ENCODE measurements around the gene HOXC13. TPM values are rescaled to one million over a fixed set of nuclear protein-coding genes. Genes with fewer than 3 reads are reported as not detected.

Gene HOXC13
- total RNA-seq, 1 donor from 2014 or later = 0.52 TPM

DNA sequence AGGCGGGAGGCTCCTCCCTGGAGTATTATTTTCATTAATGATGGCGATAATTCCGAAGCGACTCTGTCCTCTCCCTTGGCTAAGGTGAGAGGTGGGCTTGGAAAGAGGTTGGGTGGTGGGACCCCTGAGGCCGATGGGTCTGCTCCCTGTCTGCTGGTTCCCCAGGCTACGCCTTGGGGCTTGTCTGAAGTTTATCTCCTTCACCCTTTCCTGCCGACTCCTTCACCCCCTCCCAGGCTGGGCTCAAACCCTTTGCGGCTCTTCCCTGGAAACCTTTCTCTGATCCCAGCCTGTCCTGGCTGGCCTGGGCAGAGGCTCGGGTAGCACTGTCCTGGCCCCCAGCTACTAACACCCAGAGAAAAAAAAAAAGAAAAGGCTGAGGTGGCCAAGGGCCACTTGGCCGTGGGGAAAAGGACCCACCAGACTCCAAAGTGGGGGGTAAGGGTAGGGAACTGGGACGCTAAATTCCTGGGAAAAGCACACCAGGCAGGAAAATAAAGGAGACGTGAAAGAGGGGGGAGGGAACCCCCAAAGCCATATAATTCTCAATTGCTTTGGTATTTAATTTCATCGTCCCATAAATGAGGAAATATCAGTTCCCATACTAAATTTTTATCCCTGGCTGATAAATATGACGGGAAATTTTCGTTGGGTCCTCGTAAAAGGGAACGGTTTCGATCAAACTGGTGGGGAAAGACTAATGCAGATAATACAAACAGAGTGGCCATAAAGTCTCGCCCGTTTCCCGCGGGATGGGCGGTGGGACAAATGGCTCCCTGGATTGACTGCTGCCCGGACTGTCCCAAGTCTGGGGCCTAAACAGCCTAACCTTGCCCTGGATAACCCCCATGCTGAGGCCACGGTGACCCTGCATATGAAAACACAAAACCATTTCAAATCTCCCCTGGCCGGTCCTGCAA is 44.3 kb downstream of the HOXC13 start:
- ATAC-seq = no peak

DNA sequence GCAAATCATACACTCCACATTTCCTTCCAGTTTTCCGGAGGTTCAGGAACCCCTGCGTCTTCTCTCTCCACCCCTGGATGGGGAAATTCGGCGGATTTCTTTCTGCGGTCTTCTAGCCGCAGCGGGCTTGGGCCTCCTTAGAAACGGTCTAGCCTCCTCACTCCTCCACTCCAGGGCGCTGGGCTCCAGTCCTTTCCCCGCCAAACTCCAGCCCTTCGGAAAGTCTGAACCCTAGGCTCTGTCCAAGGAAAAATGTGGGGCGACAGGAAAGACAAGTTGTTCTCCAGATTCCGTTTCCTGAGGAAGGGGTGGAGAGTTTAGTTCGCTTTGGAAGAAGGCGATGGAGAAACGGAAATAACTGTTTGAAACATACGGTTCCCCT is 44.9 kb downstream of the HOXC13 start:
- no peak for ATAC-seq

DNA sequence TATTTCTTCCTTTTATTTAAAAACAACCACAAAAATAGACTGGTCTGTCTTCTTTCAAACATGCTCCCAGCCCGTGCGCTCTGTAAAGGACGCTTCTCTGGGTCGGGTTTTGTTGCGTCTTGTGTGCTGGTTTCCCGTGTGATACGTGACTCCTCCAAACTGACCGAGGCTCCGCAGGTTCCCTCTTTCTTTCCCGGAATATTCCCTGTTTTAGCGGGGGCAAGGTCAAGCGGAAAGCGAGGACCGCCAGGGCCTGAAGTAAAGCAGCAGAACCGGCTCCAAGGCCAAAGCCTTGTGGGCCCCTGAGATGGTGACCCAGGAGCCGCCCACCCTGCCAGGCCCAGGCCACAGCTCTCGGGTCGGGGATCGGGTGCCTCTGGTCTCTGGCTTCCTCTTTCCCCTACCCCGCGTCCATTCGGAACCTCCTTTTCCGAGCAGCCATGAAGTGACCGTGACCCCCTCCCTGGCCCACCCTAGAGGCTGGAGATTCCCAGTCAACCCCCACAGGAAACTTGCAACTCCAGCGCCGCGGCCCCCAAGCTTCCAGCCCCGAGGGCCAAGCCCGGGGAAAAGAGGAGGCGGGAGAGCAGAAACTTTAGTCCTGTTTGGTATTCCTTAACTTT is 45.4 kb downstream of the HOXC13 start:
- ATAC-seq = no peak

DNA sequence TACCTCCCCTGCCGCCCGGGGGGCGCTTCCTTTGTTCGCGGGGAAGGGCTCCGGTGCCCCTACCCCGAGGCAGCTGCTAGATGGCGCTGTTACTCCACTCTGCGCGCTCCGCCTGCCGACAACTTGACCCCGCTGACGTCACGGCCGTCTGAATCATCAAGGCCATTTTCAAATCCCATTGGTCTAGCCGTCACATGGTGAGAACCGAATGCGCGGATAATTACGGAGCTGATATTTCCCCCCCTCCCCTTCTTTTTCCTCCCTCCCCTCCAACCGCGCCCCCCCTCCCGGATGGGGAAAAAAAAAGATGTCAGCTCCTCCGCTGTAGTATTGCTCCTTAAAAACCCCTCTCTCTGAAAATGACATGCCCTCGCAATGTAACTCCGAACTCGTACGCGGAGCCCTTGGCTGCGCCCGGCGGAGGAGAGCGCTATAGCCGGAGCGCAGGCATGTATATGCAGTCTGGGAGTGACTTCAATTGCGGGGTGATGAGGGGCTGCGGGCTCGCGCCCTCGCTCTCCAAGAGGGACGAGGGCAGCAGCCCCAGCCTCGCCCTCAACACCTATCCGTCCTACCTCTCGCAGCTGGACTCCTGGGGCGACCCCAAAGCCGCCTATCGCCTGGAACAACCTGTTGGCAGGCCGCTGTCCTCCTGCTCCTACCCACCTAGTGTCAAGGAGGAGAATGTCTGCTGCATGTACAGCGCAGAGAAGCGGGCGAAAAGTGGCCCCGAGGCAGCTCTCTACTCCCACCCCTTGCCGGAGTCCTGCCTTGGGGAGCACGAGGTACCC is 46.5 kb downstream of the HOXC13 start, which contains the start of gene HOXC10:
HOXC10 (plus strand) TSS at position 246 of the 791 bp plus-strand sequence; CDS start at position 360, 114 bp downstream.
- ATAC-seq = peak; percentile 88

DNA sequence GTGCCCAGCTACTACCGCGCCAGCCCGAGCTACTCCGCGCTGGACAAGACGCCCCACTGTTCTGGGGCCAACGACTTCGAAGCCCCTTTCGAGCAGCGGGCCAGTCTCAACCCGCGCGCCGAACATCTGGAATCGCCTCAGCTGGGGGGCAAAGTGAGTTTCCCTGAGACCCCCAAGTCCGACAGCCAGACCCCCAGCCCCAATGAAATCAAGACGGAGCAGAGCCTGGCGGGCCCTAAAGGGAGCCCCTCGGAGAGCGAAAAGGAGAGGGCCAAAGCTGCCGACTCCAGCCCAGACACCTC is 47.0 kb downstream of the HOXC13 start:
- no peak for ATAC-seq

DNA sequence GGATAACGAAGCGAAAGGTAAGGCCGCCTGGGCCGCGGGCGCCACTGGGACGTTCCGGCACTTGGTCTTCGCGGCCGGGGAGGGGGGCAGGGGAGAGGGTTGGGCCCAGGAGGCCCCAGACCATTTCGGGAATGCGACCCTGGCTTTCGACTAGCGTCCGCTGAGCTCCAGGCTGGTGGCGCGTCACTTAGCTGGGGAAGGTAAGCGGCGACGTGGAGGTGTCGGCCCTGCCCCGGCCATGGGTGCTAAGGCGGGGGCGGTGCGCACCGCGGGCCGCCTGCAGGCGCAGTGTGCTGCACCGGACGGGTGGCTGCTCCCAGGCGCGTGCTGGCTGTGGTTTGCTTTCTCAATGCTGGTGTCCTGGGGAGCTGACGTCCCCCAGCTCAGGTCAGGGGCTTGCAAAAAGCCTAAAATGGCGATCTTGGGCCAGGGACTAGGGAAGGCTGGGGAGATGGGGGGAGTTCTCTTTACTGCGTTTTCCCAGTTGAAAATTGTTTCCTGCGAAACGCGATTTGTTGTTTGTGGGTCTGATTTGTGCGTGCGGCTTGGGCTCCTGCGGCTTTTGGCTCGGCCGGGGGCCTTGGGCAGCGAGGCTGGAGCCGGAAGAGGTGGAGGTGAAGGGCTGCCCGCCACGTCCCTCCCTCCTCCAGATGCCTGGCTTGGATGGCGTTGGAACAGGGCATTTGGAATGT is 47.5 kb downstream of the HOXC13 start:
- peak; percentile 60 for ATAC-seq

DNA sequence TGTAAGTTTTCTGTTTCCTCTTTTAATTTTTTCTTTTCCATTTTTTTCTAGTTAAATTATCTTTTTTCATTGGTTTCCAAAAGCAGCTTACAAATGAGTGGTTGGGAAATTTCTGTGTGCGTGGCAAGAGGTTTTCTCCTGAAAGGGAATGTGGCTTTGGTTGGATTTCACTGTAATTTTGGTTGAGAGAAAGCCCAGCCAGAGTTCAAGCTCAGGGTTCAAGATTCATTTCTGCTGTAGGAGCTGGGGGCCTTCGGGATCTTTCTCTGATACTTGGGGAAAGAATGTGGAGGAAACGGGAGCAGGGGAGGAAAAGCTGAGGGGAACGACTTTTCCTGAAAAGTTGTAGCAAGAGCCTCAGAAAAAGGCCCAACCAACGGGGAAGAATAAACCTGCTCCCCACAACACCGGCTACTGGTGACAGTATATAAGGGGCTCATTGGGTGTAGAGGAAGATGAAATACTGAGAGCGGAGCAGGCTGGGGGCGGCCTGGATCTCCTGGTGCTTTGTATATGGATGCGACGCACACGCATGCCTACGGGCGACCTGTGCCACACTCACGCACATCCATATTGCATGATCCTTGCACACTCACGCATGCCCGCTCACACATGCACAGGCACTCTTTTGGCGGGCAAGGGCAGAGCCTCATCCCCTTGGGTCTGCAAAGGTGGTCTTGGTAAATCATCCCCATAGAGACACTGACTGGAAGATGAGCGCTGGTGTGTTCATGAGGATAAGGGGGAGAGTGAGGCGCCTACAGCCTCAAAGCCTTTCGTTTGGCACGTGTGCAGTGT is 48.3 kb downstream of the HOXC13 start:
- ATAC-seq = no peak

DNA sequence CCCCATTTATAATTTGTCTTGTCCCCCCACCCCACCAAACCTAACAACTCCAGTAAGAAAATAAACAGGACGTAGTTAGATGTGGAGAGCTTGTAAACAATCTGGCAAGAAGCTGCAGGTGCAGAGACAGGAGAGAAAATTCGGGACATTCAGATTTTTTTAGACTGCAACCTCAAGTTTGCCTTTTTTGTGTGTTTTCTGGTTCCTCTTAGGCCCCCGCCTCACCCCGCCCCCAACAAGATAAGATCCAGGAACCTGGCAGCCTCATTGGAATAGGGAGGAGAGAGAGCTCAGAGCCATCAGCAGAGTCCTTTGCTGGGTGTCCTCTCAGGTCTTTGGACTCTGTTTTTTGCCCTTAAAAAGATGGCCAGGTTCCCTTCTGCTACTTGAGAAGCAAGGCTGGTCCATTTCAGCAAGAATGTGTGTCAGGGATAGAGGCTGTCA is 49.2 kb downstream of the HOXC13 start:
- no peak for ATAC-seq

DNA sequence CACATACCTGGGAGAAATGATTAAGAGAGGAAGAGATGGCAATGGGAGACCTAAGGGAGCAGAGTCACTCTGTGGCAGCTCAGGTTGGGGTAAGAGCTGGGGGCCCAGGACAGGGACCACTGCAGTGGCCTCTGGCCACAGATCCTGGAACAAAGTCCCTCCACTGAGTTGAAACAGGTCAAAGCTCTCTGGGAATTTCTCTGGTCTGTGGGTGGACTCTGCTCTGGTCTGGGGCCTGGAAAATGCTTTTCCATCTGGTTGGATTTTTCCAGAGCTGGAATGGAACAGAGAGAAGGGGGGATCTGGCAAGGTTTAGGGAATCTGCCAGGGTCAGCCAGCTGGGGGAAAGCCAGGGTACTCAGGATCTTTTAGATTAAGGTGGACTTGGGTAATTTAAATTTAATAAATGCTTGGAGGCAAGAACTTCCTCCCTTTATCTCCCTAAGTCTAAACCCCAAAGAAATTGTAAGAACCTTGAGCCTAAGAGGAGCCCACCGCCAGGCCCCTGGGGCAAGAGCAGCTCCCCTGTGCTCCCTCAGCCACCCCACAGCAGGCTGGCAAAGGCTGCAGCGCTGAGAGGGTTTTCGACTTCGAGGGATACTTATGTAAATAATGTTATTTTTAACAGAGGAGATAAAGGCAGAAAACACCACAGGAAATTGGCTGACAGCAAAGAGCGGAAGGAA is 50.1 kb downstream of the HOXC13 start:
- ATAC-seq = no peak

DNA sequence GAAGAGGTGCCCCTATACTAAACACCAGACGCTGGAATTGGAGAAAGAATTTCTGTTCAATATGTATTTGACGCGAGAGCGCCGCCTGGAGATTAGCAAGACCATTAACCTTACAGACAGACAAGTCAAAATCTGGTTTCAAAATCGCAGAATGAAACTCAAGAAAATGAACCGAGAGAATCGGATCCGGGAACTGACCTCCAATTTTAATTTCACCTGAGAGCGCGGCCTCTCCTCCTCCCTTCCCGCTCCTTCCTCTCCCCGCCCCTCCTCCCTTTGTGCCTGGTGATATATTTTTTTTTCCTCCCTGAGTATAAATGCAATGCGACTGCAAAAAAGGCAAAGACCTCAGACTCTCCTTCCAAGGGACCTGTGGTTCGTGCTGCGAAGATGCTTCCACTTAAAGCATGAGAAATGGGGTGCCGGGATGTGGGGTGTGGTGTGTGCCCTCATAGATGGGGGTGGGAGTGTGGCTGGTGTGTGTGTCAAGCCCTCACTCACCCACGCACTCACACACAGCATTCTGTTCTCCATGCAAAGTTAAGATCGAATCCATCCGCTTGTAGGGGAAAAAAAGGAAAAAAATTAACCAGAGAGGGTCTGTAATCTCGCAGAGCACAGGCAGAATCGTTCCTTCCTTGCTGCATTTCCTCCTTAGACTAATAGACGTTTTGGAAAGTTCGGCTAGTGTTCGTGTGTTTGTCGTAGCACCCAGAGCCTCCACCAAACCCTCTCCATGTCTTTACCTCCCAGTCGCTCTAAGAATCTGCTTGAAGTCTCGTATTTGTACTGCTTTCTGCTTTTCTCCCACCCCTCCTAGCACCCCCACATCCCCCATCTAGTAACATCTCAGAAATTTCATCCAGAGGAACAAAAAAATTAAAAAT is 50.8 kb downstream of the HOXC13 start:
- ATAC-seq = no peak

DNA sequence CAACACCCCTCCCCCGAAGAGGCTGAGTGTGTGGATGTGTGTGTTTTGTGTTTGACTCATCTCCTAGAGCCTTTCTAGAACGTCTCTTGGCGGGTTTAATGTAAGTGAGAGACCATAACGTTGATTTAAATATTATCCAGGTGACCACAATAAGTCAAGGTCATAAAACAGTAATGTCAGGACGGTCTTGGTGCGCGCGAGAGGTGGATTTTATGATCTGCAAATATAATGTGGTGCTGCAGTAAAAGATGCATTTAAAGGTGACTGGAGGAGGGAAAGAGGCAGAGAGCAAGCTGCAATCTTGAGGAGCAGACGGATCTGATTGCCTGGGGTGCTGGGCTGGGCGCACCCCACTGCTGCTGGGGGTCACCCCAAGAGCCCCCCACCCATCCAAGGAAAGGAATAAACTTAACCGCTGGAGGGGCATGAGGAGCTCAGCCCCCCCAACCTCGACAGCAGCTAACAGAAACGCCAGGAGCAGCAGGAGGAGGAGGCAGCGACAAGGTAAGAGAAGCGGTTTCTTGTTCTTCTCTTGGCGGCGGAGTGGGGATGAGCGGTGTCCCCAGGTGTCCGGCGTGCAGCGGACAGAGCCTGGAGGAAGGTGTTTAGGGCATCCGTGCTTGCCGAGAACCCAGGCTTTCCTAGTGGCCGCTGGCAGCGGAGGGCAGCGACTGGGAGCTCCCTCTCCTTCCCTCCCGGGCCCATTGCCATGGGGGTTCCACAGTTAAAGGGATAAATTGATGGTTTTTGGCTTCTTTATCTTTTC is 51.9 kb downstream of the HOXC13 start:
- no peak for ATAC-seq

DNA sequence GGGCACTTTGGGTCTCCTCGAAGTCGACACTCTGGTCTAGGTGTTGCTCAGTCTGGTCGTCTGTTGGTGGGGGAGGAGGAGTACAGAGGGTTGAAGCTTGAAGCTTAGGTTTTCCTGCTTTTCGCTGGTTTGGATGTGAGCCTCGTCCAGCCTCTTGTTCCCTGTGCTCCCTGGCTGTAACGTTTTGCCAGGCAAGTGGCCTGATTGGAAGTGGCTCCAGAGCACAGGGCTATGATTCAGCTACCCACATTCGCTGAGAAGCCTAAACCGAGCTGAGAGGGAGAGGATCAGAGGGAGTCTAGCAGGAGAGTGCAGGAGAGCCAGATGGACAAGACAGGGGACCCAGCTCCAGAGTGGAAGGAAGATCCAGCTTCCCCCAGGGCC is 52.4 kb downstream of the HOXC13 start:
- no peak for ATAC-seq

DNA sequence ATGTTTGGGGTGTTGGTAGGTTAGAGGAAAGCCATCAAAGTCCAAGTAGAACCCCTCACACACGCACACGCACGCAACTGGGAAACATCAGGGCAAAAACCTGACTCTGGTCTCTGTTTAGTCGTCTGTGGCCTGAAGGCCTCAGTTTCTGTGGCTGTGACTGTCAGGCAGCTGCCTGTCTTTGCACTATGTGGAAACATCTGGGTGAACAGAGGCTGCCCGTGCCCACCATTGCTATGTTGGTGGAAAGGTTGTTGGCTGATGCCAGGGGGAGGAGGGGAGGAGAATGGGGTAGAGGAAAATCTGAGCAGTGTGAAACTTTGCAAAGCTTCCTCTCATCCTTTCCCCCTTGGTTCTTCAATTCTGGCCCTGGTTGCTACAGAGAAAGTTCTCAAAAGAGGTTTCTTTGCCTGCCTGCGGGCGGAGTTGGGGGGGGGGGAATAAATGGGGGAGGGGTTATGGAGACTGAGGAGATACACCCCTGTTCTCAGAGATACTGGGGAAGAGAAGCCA is 53.8 kb downstream of the HOXC13 start:
- no peak for ATAC-seq

DNA sequence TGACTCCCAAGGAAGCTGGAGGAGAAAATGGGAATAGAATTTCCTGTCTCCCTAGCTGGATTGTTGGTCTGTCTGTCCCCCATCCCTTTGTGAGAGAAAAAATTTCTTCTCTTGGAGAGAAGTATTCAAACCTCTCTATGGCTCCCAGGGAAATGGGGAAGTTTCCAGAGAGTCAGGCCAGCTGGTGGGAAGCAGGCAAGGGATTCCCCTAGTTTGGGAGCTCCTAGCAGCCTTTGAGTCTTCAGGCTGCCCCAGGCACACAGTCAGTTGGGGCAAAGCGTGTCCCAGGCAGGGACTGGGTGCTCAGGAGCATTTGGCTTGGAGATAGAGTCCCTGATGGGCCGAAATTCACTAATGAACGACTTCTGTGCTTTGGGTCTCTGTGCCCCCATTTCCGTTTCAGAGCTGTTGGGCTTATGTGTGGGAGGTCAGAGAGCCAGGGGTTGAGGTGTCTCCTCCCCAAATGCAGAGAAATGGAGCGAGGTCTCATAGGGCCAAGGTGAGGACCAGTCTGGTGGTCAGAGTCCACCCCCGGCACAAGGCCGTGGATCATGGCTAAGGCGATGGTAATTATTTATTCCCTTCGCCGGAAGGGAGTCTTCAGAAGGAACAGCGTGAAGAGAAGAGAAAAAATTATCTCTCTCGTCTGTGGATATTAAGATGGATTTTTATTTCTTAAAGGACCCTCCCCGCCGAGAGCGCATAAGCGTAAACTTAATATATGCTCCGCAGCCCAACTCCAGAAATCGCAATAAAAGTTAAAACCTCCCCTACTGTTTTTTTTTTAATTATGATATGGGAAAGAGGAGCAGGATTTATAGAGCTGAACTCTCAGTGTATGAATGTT is 54.8 kb downstream of the HOXC13 start:
- ATAC-seq = no peak

DNA sequence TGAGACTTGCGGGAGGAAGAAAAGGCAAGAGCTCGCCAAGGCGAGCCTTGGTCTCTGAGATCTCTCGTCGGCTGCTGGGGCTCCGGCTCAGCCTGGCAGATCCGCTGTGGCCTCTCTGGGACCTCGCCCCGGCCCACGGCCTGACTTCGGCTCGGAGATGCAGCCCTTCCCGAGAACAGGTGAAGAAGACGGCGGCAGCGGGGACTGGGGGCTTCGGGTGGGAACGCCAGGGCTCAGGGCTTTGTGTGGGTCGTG is 55.3 kb downstream of the HOXC13 start:
- ATAC-seq = peak; percentile 2

DNA sequence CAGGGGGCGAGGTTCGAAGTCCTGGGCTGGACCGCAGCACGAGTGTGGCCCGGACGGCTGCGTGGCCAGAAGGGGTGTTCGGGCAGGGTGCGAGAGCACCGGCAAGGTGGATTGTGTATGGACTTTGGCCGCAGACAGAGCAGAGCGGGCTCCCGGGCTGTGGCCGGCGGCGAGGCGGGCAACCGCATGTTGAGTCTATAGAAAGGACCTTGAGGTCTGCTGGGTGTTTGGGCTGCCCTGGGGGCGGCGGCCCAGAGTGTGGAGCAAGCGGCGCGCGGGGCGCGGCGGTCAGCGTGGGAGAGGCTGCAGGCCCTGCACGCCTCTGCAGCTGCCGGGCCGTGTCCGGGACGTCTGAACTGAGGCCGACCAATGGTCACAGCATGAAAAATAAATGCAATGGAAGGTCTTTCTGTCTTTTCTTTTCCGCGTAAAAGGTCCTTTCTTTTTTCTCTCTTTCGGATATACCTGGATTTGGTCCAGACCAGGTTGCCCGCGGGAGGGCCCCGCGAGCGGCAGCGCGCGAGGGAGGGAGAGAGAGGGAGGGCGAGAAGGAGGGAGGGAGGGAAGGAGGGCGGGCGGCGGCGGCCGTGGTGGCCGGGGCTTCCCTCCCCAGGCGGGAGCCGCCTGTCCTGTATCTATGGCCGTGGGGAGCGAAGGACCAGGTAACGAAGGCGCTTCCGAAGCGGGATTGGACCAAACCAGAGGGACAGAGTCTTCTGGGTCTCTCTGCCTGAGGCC is 55.8 kb downstream of the HOXC13 start:
- peak; percentile 17 for ATAC-seq

DNA sequence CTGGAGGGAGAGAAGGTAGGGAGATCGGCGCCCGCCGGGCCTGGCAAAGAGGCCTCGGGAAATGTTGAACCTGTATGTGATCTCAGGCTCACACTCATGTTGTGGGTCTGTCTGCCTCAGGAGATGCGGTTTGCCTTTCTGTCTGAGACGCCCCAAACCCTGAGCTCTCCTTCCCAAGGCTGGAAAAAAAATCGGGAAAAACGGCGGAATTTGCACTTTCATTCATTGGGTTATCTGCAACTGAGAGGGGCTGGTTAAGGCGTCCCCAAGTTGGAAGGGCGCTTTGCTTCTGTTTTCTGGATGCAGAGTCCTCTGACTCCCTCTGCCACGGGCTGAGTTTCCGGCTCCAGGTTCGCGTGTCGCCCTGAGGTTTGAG is 56.4 kb downstream of the HOXC13 start:
- peak; percentile 11 for ATAC-seq

Data from esophagus mucosa (tissue), 1 donor.